GM12892 (cell line): ENCODE data around the gene C6orf132.

Source experiments
- POLR2AphosphoS5 ChIP-seq: IDR thresholded peaks from 2 replicates; pipeline ENCODE4 v1.6.1; 2011; ENCODE audit warnings: low read depth, low read length, control low read depth
- TAF1 ChIP-seq: IDR thresholded peaks from 2 replicates; pipeline ENCODE4 v1.6.1; 2011; ENCODE audit warnings: low read depth, mild to moderate bottlenecking, control low read depth, low read length, borderline replicate concordance

DNA sequence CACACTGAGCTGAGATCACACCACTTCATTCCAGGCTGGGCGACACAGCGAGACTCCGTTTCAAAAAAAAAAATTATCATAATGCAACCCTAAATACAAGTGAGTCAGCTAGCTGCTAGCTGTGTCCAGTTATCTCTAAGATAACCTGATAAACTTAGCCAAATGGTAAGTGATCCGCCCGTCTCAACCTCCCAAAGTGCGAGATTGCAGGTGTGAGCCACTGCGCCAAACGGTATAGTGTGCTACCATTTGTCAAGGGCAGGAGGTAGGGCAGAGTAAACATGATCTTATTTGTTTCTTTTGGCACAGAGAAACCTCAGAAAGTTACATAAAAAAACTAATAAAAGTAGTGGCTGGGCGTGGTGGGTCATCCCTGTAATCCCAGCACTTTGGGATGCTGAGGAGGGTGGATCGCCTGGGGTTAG, 4.7 kb upstream of the C6orf132 start:
- TF ChIP-seq TAF1 (no peak), POLR2AphosphoS5 (no peak)
